LHCN-M2 (cell line): Measurements from ENCODE around the gene ANKRD6. TPM values are rescaled to one million over a fixed set of nuclear protein-coding genes. Genes with fewer than 3 reads are reported as not detected.

Experiments used
- DNase-seq: peaks from one replicate; pipeline ENCODE4 v3.0.0-alpha.2; 2012; ENCODE audit warnings: low read depth
- total RNA-seq: library from RNA; depleted of rRNA; stranded (reverse); fragments of >200 nt; gene quantifications from 2 replicates; pipeline ENCODE4 v1.2.3, GENCODE V29; 2014

The ANKRD6 gene
- total RNA-seq, 1 experiment from 2014 or later = 0.17 TPM

DNA sequence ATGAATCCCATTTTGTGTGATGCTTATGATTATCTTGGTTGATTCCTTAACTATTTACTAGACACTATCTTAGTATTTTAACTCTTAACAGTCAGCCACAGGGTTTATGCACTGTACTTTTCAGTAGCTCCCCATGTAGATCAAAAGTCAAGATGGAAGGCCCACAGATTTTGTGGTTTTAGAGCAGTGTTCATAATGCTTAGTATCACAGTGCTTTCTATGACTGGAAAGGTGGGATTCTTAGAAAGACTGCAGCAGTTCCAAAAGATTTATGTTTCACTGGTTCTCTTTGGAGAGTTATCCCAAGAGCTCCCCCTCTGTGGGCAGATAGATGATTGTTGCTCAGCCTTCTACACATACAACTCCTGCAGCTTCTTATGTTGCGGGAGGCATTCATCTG lies 34.5 kb downstream of the ANKRD6 start:
- no peak for DNase-seq

DNA sequence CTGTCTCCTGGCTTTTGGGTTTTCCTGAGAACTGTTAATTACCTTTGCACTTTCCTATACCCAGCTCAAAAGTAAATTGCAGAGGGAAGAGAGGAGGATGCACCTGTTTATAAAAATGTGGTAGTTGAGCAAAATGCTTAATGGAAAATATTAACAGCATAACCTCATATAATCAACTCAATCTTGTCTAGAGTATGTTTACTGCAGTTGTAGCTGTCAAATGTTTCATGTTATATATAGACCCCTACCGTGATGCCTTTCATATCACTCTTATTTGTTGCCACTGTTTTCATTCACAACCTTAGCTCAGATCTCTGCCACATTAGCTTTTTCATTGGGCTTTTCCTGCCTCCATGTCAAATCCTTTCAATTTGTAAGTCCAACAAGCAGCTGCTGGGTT lies 36.0 kb downstream of the ANKRD6 start:
- no peak for DNase-seq

GRCh38 chr6:89471287-89471867 lies 38.4 kb downstream of the ANKRD6 start:
- no peak for DNase-seq

- no peak for DNase-seq
Observed at GRCh38 chr6:89475101-89475500, 42.1 kb downstream of the ANKRD6 start.

DNA sequence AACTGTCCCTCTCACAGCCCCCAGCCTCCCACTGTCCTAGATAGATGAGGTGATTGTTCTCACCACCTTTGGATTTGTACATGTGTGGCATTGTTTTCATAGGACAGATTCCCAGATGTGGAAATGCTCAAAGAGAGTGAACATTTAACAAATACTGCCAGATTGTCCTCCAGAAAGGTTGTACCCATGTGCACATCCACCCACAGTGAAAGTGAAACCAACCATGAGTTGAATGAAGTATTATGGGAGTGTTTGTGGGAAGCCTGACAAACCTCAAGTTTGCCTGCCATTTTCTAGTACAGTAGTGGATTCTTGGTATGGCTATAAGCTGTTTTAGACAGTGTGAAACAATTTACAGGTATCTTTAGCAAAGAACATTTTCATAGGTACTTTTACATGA lies 42.7 kb downstream of the ANKRD6 start:
- DNase-seq = peak; percentile 10

DNA sequence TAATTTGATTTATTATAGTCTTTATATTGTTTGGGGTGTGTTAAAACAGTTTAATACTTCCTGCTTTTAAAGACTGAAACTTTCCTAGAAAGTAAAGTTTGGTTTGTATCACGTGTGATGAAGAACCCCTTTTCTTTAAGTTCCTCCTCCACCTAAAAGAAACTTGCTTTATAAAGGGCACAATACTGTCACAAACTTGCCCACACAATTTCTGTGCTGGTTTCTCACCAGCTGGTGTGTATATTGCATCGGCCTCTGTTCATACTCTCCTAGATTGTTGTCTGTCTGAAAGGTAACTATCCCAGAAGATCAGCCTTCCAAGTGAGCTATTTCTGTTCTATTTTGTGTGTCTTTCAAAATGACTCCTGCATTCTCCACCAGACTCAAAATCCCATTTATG lies 46.9 kb downstream of the ANKRD6 start:
- DNase-seq = no peak

GRCh38 chr6:89481695-89482094 lies 48.7 kb downstream of the ANKRD6 start:
- DNase-seq = no peak

- DNase-seq = no peak
Observed at GRCh38 chr6:89482126-89482525, 49.2 kb downstream of the ANKRD6 start.

DNA sequence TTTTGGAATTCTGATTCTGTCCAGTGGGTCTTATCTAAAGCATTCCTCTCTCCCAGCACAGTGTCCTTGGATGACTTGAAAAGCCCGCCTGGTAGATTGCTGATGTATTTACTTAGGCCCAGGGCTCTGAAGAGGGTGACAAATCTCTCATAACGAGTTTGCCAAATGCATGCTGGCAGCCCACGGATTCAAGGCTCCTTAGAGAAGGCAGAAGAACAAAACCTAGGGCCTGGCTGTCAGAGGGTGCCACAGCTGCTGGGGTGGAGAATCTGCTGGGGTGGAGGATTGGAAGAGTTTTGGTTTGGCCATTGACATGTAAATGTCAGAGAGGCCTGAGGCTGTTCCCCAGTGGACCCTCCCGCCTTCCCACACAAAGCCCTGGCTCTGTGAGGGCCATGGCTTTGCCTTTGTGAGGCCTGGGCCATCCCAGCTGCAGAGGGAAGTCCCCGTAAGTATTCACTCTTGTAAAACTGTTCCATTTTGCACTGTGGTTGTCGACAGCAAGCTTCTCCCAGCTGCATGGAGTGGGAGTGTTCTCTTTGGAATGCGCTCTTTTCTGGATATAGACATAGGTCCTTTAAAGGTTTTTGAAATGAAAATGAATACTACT lies 50.3 kb downstream of the ANKRD6 start:
- no peak for DNase-seq

GRCh38 chr6:89485320-89485719 lies 52.4 kb downstream of the ANKRD6 start:
- DNase-seq = no peak

GRCh38 chr6:89487864-89488263 lies 54.9 kb downstream of the ANKRD6 start:
- no peak for DNase-seq

DNA sequence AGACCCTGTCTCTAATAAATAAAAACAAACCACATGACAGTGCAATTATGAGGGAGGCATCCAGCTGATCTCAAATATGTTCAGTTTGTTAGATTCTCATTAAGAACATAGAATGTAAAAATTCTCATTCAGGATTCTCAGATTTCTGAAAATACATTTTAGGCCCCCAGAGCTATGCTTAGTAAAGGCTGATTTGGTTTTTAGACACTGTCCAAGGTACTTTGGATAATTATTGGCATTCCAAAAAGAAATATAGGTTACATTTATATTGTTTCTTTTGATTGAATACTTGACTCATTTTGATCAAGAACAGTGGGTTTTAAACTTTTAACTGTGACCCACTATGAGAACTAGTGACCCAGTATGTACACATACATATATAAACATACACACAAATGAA lies 55.5 kb downstream of the ANKRD6 start:
- no peak for DNase-seq

GRCh38 chr6:89489078-89489477 lies 56.1 kb downstream of the ANKRD6 start:
- DNase-seq = no peak

DNA sequence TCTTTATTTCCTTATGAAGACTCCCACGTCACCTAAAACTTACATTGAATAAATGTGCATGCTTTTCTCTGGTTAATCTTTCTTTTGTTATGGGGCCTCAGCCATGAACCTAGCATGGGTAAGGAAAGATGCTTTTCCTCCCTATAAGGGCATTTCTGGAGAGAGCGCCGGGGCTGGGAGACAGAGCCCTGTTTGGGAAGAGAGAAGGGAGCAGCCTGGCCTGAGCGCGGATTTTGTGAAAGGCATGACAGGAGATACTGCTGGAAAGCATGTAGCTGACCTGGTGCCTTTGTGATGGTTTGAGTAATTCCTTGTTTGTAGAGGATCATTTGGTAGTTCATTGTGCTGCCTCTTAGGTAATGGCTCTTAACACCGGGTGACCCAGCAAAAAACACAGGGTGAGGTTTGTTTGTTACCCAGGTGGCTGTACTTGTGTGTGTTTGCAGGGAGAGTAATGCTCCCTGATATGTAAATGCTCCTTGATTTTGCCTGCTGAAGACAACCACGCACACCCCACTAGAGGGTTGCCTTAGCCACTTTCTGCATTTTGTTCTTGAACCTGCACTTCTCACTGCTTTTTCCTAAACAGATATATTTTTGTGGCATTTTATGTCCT lies 59.2 kb downstream of the ANKRD6 start:
- no peak for DNase-seq

DNA sequence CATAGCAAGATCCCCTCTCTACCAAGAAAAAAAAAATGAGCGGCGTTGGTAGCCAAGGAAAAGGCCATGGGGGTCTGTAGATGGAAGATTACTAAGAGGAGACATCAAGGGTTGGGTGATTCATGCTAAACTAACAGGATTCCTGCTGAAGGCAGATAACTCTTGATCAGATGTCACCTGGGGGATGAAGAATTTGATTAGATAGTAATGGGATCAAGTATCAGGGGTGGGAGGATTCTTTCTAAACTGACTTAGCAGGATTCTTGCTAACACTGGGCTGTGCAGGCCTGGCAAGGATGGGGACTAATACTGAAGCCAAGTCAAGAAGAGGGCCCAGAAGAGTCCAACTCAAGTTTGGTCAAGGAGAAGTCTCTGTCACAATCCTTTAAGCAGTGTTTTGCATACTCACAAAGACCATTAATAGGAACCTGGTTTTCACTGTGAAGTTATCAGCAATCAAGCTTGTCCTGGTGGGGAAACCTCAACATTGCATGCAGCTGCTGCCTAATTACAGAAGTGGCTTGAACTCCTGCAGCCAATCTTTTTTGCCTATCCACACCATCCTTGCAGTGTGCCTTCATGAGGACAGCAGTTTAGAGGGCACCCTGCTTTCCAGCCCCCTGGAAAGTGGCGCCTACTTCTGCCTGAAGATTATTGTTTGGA lies 61.3 kb downstream of the ANKRD6 start:
- no peak for DNase-seq

DNA sequence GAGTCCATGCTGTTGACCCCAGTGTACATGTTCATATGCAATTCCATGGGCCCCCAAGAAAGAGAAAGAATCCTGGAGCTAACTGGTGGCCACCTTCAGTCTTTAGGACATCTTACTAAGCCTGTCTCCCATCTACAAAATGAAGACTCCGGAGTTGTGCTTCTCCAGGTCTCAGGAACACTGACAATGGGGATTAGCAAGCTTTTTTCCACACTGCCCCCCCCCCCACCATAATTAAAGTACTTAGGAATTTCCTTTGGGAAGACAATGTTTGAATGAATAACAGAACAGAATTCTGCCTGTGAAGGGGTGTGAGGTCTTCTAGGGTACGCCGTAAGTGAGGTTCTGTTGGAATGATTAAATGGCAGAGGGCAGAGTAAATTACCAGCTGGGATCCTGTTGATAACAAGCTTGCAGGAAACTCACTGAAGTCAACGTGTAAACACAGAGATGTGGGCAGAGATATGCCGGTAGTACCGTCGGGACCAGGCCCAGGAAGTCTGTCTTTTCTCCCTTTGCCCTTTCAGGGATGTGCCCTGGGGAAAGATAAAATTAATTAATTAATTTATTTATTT lies 63.1 kb downstream of the ANKRD6 start:
- no peak for DNase-seq

- DNase-seq = no peak
Observed at GRCh38 chr6:89500611-89501010, 67.7 kb downstream of the ANKRD6 start.

DNA sequence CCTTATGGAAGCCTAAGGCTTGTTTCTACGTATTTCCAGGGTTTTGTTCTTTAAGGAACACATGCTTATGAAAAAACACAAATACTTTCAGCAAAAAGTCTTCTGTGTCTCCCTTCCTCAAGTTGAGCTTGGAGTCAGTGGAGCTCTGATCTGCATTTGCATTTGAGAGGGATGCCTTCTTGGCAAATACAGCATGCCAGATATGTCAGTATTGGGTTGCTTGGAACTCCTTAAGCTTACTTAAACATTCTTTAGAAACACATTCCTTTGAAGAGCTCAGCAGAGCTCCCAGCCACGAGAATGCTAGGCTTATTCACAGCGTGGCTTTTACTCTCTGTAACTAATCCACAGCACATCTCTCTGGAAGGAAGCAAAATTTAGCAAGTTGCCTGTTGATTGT lies 68.3 kb downstream of the ANKRD6 start:
- DNase-seq = no peak

DNA sequence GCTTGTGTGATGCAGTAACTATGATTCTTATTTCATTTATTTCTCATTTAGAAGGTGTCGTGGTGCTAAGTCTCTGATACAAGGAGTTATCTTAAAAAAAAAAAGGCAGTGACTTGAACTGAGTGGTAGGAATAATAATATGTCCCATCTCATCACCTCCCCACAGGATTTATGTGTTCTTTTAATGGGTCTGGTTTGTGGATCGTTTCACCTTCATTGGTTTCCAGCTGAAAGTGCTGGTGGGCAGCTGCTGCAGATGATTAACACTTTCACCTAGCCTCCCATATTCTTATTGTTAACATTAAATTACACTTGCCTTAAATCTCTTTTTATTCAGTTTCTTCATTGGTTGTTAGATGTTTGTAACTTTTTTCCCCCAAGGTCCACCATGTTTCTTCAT lies 68.8 kb downstream of the ANKRD6 start:
- no peak for DNase-seq

DNA sequence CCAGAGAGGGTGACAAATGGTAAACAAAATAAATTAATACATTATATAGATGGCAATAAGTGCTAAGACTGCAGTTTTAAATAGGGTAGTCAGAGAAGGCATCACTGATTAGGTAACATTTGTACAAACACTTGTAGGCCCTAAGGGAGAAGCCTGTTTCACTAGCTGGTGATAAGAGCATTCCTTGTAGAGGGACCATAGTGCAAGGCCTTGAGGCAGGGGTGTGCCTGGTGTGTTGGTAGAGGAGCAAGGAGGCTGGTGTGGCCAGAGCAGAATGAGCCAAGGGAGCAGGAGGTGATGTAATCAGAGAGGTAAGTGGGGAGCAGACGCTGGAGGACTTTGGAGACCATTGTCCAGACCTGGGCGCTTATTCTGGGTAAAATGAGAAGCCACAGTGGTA lies 70.7 kb downstream of the ANKRD6 start:
- no peak for DNase-seq

DNA sequence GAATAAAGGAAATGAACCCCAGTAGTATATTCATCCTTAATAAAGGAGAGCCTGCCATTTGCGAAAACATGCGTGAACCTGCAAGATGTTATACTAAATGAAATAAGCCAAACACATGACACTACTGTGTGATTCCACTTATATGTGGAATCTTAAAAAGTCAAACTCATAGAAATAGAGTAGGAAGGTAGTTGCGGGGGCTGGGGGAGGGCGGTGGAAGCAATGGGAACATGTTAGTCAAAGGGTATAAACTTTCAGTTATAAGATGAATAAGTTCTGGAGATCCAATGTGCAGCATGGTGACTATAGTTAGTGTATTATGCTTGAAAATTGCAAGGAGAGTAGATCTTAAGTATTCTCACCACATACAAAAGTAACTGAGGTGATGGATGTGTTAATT lies 72.9 kb downstream of the ANKRD6 start:
- no peak for DNase-seq
